OCI-LY7 (cell line): Measurements from ENCODE around the gene IL15RA. TPM values are rescaled to one million over a fixed set of nuclear protein-coding genes. Genes with fewer than 3 reads are reported as not detected.

ENCODE experiments used
- BruUV-seq: library from RNA; stranded (reverse); fragments of 400-500 nt; replicated peaks from 2 replicates; lab custom pipeline; 2021; lab: Mats Ljungman, UMichigan
- CTCF ChIA-PET: fragments of 300-600 bp; sonication (Branson Sonifier 250); formaldehyde crosslinking; loops from one replicate; lab custom pipeline; 2022; ENCODE audit warnings: antibody characterized with exemption; ENCODE audit not compliant: unreplicated experiment; lab: Charles Lee
- POLR2A ChIA-PET: fragments of 300-600 bp; sonication (Branson Sonifier 250); formaldehyde crosslinking; loops from one replicate; lab custom pipeline; 2022; ENCODE audit warnings: antibody characterized with exemption; lab: Charles Lee
- DNase-seq: peaks from one replicate; pipeline ENCODE4 v3.0.0-alpha.2; 2015; ENCODE audit warnings: low spot score
- H2AFZ ChIP-seq: fragments of 200-600 bp; sonication (generic), shearing (Covaris generic); 2 replicates; pipeline ENCODE4 v1.6.1; 2014; ENCODE audit warnings: mild to moderate bottlenecking, antibody characterized with exemption, low read length, moderate library complexity
- H3K27ac ChIP-seq: fragments of 200-600 bp; sonication (generic); 2 replicates; pipeline ENCODE4 v1.5.1; 2014; ENCODE audit warnings: mixed run types, low read depth, mild to moderate bottlenecking, moderate library complexity, low read length, inconsistent platforms; ENCODE audit not compliant: poor library complexity, severe bottlenecking
- H3K36me3 ChIP-seq: fragments of 200-600 bp; sonication (generic); 2 replicates; pipeline ENCODE4 v1.6.1; 2014; ENCODE audit warnings: mild to moderate bottlenecking, antibody characterized with exemption, low read length, moderate library complexity, mixed read lengths; ENCODE audit not compliant: insufficient read depth
- H3K4me1 ChIP-seq: fragments of 200-600 bp; sonication (generic); 2 replicates; pipeline ENCODE4 v1.5.1; 2014; ENCODE audit warnings: mild to moderate bottlenecking, low read length; ENCODE audit not compliant: insufficient read depth, poor library complexity, severe bottlenecking
- H3K4me2 ChIP-seq: fragments of 200-600 bp; sonication (generic); 2 replicates; pipeline ENCODE4 v1.6.1; 2014; ENCODE audit warnings: mild to moderate bottlenecking, low read length
- H3K4me3 ChIP-seq: fragments of 200-600 bp; sonication (generic); 2 replicates; pipeline ENCODE4 v1.5.1; 2014; ENCODE audit warnings: mild to moderate bottlenecking, low read depth, low read length; ENCODE audit not compliant: poor library complexity, severe bottlenecking
- H3K79me2 ChIP-seq: fragments of 200-600 bp; sonication (generic); 2 replicates; pipeline ENCODE4 v1.6.1; 2016; ENCODE audit warnings: low read depth, mild to moderate bottlenecking, low read length, moderate library complexity, mixed read lengths; ENCODE audit not compliant: insufficient read depth
- H3K9me2 ChIP-seq: fragments of 200-600 bp; sonication (generic); 2 replicates; pipeline ENCODE4 v1.6.1; 2016; ENCODE audit warnings: mild to moderate bottlenecking, low read length, mixed read lengths; ENCODE audit not compliant: insufficient read depth
- H3K9me3 ChIP-seq: fragments of 200-600 bp; sonication (generic); 2 replicates; pipeline ENCODE4 v1.6.1; 2014; ENCODE audit warnings: mild to moderate bottlenecking, mixed run types, low read length, mixed read lengths
- H4K20me1 ChIP-seq: fragments of 200-600 bp; sonication (generic); 2 replicates; pipeline ENCODE4 v1.6.1; 2014; ENCODE audit warnings: mild to moderate bottlenecking, antibody characterized with exemption, low read length, moderate library complexity, mixed read lengths; ENCODE audit not compliant: insufficient read depth
- EZH2phosphoT487 ChIP-seq: fragments of 200-600 bp; sonication (generic); IDR thresholded peaks from 2 replicates; pipeline ENCODE4 v1.6.1; 2018; ENCODE audit warnings: low read depth, borderline replicate concordance, mild to moderate bottlenecking, mixed run types, antibody characterized with exemption, low read length, moderate library complexity, mixed read lengths
- intact Hi-C: fragments of 100-400 bp; cut with micrococcal nuclease; formaldehyde crosslinking; loops from one replicate; pipeline ENCODE4 v1.10.0; 2022; ENCODE audit not compliant: unreplicated experiment
- total RNA-seq, 2 experiments: library from RNA; depleted of rRNA in 1 of 2; stranded (reverse); fragments of >200 nt in 1 of 2; shearing (Covaris generic) in 1 of 2; gene quantifications; 2 replicates each; pipeline ENCODE4 v1.2.3, GENCODE V29; 2014 to 2022
- TF ChIP-seq, protein P1 (sequence below): fragments of 200-600 bp; sonication (generic); conservative IDR thresholded peaks from 2 replicates; pipeline ENCODE4 v1.5.1; 2014; ENCODE audit warnings: mild to moderate bottlenecking, antibody characterized with exemption, low read length, moderate library complexity, mixed read lengths

Gene IL15RA
- total RNA-seq, 2 experiments from 2014 or later, result 5.9 to 14.5 TPM

DNA sequence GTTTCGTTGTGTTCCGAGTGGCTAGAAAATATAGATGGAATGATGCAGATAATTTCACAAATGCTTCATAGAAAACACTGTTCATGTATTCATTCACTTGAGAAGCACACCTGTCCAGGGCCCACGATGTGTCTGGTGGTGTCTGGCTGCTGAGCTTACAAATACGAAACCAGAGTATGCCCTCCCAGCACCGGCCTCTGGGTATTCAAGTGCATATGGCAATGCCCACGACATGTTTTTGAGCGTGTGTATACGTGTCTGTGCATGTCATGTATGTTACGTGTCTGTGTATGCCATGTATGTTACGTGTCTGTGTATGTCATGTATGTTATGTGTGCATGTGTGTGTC lies 47.0 kb upstream of the IL15RA start:
- Histone ChIP-seq H3K79me2 (no peaks in the 10 kb centered on the region), H2AFZ (no peak overlapping the region), H3K36me3 (peaks cover 57% of the 10 kb centered on the region), H4K20me1 (no peaks in the 10 kb centered on the region), H3K9me3 (no peaks in the 10 kb centered on the region), H3K4me3 (no peak overlapping the region), H3K4me2 (no peak overlapping the region), H3K9me2 (no peaks in the 10 kb centered on the region), H3K27ac (no peak overlapping the region), H3K4me1 (peaks cover 9% of the 10 kb centered on the region)
- intact Hi-C loops, result no loop called here
- ChIA-PET CTCF (no interaction called here), POLR2A (no interaction called here)
- no peak for TF ChIP-seq EZH2phosphoT487
- TF ChIP-seq, protein P1, sequence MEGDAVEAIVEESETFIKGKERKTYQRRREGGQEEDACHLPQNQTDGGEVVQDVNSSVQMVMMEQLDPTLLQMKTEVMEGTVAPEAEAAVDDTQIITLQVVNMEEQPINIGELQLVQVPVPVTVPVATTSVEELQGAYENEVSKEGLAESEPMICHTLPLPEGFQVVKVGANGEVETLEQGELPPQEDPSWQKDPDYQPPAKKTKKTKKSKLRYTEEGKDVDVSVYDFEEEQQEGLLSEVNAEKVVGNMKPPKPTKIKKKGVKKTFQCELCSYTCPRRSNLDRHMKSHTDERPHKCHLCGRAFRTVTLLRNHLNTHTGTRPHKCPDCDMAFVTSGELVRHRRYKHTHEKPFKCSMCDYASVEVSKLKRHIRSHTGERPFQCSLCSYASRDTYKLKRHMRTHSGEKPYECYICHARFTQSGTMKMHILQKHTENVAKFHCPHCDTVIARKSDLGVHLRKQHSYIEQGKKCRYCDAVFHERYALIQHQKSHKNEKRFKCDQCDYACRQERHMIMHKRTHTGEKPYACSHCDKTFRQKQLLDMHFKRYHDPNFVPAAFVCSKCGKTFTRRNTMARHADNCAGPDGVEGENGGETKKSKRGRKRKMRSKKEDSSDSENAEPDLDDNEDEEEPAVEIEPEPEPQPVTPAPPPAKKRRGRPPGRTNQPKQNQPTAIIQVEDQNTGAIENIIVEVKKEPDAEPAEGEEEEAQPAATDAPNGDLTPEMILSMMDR, result no peak
- no TSS peak for BruUV-seq
- no peak for DNase-seq

DNA sequence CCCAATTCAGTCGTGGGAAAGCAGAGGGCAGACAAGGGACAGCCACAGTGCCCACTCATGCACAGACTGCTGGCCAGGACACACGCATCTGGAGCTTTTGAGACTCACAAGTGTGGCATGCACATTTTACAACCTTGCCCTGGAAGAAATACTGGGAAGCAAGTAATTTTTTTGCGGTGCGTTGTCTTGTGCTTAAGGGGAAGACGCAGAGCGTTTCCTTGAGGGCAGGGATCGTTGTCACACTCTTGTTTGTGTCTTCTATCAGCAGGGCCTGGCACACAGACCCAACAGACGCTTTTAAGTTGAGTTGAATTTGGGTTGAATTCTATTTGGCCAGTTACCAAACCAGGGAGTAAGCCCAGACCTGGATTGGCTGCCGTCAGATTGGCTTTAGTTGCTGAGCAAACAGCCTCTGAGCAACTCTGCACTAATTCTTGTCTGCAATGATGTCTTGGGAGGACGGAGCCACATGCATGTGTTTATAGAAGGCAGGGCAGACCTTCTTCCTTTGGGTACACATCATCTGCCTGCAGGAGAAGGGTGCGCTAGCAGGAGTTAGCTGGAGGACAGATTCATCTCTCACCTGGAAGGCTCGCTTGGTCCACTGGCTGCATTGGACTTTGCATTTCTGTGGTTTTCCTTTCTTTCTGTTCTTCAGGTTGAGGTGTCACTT lies 46.5 kb upstream of the IL15RA start:
- Histone ChIP-seq H3K79me2 (no peaks in the 10 kb centered on the region), H3K9me2 (no peaks in the 10 kb centered on the region), H4K20me1 (no peaks in the 10 kb centered on the region), H3K36me3 (peaks cover 62% of the 10 kb centered on the region), H3K4me2 (no peak overlapping the region), H2AFZ (no peak overlapping the region), H3K4me1 (peaks cover 12% of the 10 kb centered on the region), H3K27ac (no peak overlapping the region), H3K9me3 (no peaks in the 10 kb centered on the region), H3K4me3 (no peak overlapping the region)
- DNase-seq, result no peak
- TF ChIP-seq EZH2phosphoT487, result no peak
- TF ChIP-seq, protein P1, result no peak
- intact Hi-C loops, result no loop called here
- ChIA-PET POLR2A (interaction anchor here (1.3 kb wide), 1 partner anchor 14 kb away, joined by 5 read pairs; no protein-coding TSS in a partner anchor), CTCF (no interaction called here)
- BruUV-seq, result no TSS peak

DNA sequence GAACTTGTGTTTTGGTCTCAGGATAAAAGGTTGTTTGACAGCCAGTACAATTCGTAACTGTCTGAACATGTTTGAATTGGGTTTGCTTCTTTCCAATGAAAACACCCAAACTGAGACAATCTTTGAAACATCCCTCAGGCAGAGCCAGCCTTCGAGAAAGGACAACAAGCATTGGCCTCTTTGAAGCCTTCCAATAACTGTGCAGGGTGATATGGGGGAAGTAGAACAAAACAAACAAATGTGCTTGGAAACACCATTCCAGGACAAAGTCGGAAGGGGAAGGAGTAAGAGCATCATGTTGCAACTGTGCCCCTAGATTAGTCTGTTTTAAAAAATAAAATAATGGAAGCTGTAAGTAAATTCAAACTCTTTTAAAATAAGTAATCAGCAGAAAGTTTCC lies 45.3 kb upstream of the IL15RA start:
- intact Hi-C loops, result no loop called here
- H3K27ac ChIP-seq, result no peak overlapping the region
- H4K20me1 ChIP-seq, result no peaks in the 10 kb centered on the region
- no peak for TF ChIP-seq EZH2phosphoT487
- TF ChIP-seq, protein P1, result no peak
- no peaks in the 10 kb centered on the region for H3K9me2 ChIP-seq
- no peak for DNase-seq
- H3K36me3 ChIP-seq, result peaks cover 72% of the 10 kb centered on the region
- H3K4me3 ChIP-seq, result no peak overlapping the region
- H3K9me3 ChIP-seq, result no peaks in the 10 kb centered on the region
- no TSS peak for BruUV-seq
- no peak overlapping the region for H3K4me2 ChIP-seq
- POLR2A ChIA-PET, result interaction anchor here (0.6 to 1.3 kb wide), 2 partner anchors 15 to 48 kb away, joined by 3 to 5 read pairs; no protein-coding TSS in a partner anchor
- H3K79me2 ChIP-seq, result no peaks in the 10 kb centered on the region
- peaks cover 12% of the 10 kb centered on the region for H3K4me1 ChIP-seq
- CTCF ChIA-PET, result no interaction called here
- H2AFZ ChIP-seq, result no peak overlapping the region
